GM19239 (cell line): ENCODE data around the gene TIMP2.
"Not testable (repeated sequence)": the region's sequence is repeated elsewhere in the genome, so short reads cannot be mapped to it uniquely, and the experiment has no call there.

Experiments used
- DNase-seq: peaks from one replicate; pipeline ENCODE4 v3.0.0; 2011; ENCODE audit warnings: low spot score; ENCODE audit not compliant: insufficient read length
- FAIRE-seq: peaks from 2 replicates; lab custom pipeline; 2011; peaks lifted over from hg19 to GRCh38; lab: Jason Lieb, UNC

The TIMP2 gene

GRCh38 chr17:78957128-78957527, 31.9 kb upstream of the TIMP2 start:
- no peak for FAIRE-seq
- DNase-seq, result no peak

DNA sequence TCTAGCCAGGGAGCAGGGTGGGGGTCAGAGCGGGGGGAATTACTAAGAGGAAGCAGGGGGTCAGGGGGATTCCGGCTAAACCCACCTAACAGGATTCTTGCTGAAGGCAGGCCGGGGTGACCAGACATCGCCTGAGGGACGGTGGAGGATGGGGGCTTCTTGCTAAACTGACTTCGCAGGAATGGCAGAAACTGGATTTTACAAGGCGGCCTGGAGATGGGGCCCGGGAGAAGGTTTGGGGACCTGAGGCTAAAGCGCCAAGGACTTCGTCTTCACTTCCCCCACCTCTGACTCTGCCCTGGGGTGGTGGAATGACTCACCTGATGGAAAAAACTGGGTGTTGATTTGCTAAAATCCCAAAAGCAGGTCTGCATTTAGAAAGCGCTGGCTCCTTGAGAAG, 31.1 kb upstream of the TIMP2 start:
- FAIRE-seq, result no peak
- DNase-seq, result no peak

GRCh38 chr17:78954684-78955083, 29.5 kb upstream of the TIMP2 start:
- no peak for DNase-seq
- no peak for FAIRE-seq

DNA sequence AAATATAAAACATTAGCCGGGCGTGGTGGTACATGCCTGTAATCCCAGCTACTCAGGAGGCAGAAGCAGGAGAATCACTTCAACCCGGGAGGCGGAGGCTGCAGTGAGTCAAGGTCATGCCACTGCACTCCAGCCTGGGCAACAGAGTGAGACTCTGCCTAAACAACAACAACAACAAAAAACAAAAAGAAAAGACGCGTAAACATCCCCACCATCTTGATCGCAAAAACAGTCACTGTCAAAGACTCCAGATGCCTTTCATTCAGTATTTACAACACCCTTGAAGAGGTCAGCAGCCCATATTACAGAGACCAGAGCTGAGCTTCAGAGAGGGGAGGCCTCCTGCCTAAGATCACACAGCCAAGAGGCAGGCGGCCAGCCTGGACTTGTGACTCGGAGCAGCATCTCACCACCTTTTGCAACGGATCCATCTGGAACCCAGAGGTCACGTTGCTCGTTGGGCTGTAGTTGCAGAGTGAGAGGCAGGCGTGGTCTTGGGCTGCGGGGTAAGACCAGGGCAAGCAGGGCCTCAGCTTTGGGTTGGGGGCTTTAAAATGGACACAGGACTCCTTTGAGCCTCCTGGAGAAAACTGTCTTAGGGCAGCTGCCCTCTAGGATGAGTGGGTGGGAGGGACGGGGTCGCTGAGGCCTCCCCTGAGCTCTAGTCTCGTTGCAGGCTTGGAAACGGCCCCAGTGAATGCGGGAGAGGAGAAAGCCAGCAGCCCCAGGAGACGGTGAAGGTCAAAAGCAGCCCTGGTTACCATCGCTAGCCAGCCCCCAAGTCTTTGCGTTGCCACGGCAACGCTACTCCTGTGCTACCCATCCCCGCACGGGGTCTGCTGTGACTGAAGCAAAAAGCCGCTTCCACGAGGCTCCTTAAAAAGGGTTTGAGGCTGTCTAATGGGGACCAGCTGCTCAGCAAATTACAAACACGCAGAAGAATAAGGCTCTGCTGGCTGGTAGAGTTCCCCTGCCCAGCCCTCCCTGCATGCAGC, 28.5 kb upstream of the TIMP2 start:
- no peak for FAIRE-seq
- no peak for DNase-seq

- FAIRE-seq (no peak), DNase-seq (no peak)
Observed at GRCh38 chr17:78952706-78953105, 27.5 kb upstream of the TIMP2 start.

GRCh38 chr17:78951967-78952551, 26.9 kb upstream of the TIMP2 start:
- FAIRE-seq (no peak), DNase-seq (no peak)

- no peak for FAIRE-seq
- no peak for DNase-seq
Observed at GRCh38 chr17:78950870-78951269, 25.7 kb upstream of the TIMP2 start.

DNA sequence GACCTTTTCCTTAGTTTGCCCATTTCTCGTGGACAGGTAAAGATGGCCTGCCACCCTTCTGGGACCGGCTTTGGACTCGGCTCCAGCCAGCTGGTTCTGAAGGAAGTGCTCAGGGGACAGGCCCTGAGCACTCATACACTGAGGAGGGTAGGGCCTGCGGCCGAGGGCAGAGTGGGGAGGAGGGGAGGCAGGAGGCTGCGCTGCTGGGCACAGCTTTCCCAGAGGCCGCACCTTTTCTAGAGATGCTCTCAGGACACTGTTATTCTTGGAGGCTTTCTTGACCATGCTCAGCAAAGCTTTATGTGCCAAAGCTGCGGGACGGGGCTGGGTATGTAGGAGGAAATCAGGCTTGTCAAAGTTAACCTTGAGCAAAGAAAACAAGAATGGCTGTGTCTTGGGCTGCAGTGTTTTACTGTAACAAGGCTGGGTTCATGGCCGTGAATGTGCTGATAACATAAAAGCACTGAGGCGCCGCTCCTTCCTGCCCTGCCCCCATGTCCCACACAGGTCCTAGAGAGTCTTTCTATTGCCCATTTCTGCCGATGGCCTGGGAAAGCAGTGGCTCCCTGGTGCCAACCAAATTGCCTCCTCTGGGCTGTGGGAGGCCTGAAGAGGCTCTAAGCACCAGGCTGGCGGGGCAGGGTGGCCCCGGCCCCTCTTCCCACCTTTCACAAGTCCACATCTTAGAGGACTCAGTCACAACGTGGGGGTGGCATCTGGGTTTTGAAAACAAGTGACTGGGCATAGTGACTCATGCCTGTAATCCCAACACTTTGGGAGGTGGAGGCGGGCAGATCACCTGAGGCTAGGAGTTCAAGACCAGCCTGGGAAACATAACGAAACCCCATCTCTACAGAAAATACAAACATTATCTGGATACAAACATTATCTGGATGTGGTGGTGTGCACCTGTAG, 22.3 kb upstream of the TIMP2 start:
- no peak for FAIRE-seq
- DNase-seq, result no peak

GRCh38 chr17:78946631-78947030, 21.4 kb upstream of the TIMP2 start:
- DNase-seq, result no peak
- FAIRE-seq, result no peak

DNA sequence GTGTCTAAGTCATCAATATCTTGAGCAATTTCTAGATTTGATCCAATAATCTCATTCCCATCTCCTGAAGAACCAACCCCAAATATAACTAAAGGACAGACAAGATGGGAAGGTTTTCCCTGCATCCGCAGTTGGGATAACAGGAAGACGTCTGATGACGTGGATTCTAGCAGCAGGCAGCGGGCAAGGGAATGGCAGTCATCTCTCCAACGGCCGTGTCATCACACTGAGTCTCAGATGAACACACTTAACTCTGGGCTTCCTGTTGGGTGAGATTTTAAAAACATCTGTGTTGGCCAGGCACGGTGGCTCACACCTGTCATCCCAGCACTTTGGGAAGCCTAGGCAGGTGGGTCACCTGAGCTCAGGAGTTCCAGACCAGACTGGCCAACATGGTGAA, 20.9 kb upstream of the TIMP2 start:
- FAIRE-seq (no peak), DNase-seq (no peak)

- not testable (repeated sequence) for FAIRE-seq, DNase-seq
Observed at GRCh38 chr17:78945455-78945854, 20.3 kb upstream of the TIMP2 start.

- DNase-seq (no peak), FAIRE-seq (no peak)
Observed at GRCh38 chr17:78944956-78945355, 19.8 kb upstream of the TIMP2 start.

GRCh38 chr17:78944026-78944425, 18.8 kb upstream of the TIMP2 start:
- no peak for FAIRE-seq
- DNase-seq, result no peak

- FAIRE-seq (no peak), DNase-seq (no peak)
Observed at GRCh38 chr17:78940708-78941107, 15.5 kb upstream of the TIMP2 start.

GRCh38 chr17:78940258-78940657, 15.1 kb upstream of the TIMP2 start:
- DNase-seq (no peak), FAIRE-seq (no peak)

DNA sequence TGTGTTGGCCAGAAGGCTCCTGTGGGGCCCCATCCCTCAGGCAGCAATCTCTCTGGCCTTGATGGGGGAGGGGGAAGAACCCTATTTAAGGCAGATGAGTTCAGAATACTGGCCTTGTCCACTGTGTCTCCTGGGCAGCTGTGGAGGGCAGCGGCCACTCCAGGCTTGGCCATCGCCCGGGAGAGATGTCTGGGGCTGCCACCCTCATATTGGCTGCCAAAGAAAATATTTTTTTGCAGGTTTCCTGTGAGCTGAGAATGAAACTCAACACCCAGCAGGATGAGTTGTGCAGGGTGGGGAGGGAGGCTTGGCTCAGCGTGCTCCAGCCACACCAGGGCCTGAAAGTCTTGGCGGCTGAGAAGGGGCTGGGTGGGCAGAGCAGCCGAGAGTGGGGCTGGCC, 14.4 kb upstream of the TIMP2 start:
- DNase-seq (no peak), FAIRE-seq (no peak)

DNA sequence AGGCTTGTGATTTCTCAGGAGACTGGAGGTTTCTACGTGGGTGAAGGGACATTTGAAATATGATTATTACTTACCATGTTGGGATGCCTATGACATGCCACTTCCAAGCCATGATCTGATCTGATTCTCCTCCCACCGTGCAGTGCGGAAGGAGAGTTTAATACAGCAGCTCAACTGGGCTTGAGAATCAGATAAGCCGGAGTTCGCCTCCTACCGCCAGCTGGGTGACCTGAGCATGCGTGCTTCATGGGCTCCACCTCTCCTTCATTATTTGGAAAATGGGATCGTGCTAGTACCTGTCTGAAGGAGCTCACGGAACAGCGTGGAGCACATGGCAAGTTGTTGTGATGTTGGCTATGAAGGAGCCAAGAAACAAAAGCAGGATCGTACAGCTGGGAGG, 12.4 kb upstream of the TIMP2 start:
- FAIRE-seq, result no peak
- no peak for DNase-seq

GRCh38 chr17:78935419-78936323, 10.5 kb upstream of the TIMP2 start:
- FAIRE-seq, result no peak
- DNase-seq, result no peak

GRCh38 chr17:78934681-78935418, 9.7 kb upstream of the TIMP2 start:
- FAIRE-seq (no peak), DNase-seq (no peak)
